A549 (cell line): Measurements from ENCODE around the gene TBCK. TPM values are rescaled to one million over a fixed set of nuclear protein-coding genes. Genes with fewer than 3 reads are reported as not detected.

Source experiments
- ATAC-seq, 2 experiments: fragments of 200-7000 bp in 1 of 2; fragments of >200 bp in 1 of 2; cut with Nextera tagmentation in 1 of 2; cut with Tn5 transposase in 1 of 2; 3 replicates each; pipeline versions ENCODE4 v1.8.0 to v1.9.1; 2018 to 2020; ENCODE audit warnings: mild to moderate bottlenecking in 1 of 2, moderate library complexity in 1 of 2
- CTCF ChIA-PET: fragments of 300-600 bp; sonication (Branson Sonifier 250); formaldehyde crosslinking; extraction: SDS; loops from one replicate; lab custom pipeline; 2021; ENCODE audit warnings: antibody characterized with exemption, inconsistent platforms; lab: Yijun Ruan, JAX
- POLR2A ChIA-PET: fragments of 350-600 bp; formaldehyde crosslinking; extraction: SDS; loops from one replicate; lab custom pipeline; 2021; ENCODE audit warnings: antibody characterized with exemption, inconsistent platforms; lab: Yijun Ruan, JAX
- DNase-seq, 2 experiments: peaks; one replicate each; pipeline versions ENCODE4 v3.0.0 to v3.0.0-alpha.2; 2011 to 2016; ENCODE audit warnings: low read depth in 1 of 2, low spot score in 1 of 2
- FAIRE-seq: peaks from 2 replicates; lab custom pipeline; 2011; peaks lifted over from hg19 to GRCh38; lab: Jason Lieb, UNC
- H3K27ac ChIP-seq, 2 experiments: fragments of >200 bp; sonication (Bioruptor Twin); formaldehyde crosslinking; 3 replicates each; pipeline ENCODE4 v1.5.1; 2016 to 2017
- H3K4me1 ChIP-seq: fragments of >200 bp; sonication (Bioruptor Twin); formaldehyde crosslinking; 3 replicates; pipeline ENCODE4 v1.6.1; 2016
- H3K4me2 ChIP-seq: fragments of >200 bp; sonication (Bioruptor Twin); formaldehyde crosslinking; 3 replicates; pipeline ENCODE4 v1.6.1; 2016
- H3K4me3 ChIP-seq: fragments of >200 bp; sonication (Bioruptor Twin); formaldehyde crosslinking; 3 replicates; pipeline ENCODE4 v1.5.1; 2016
- H3K9me3 ChIP-seq: fragments of >200 bp; sonication (Bioruptor Twin); formaldehyde crosslinking; 3 replicates; pipeline ENCODE4 v1.6.1; 2016
- BHLHE40 ChIP-seq: IDR thresholded peaks from 2 replicates; pipeline ENCODE4 v1.6.1; 2012; ENCODE audit warnings: low read depth, low read length, inconsistent platforms
- CBX8 ChIP-seq: fragments of 200-600 bp; sonication (generic); IDR thresholded peaks from 2 replicates; pipeline ENCODE4 v1.6.1; 2016
- CHD2 ChIP-seq: fragments of 150-350 bp; IDR thresholded peaks from 2 replicates; pipeline ENCODE4 v1.6.1; 2014; ENCODE audit warnings: low read length; ENCODE audit not compliant: partially characterized antibody
- EHF ChIP-seq: fragments of 250-450 bp; sonication (Bioruptor Pico); IDR thresholded peaks from 2 replicates; pipeline ENCODE4 v1.5.0; 2020; ENCODE audit warnings: mild to moderate bottlenecking
- ESRRA ChIP-seq: fragments of 150-350 bp; IDR thresholded peaks from 2 replicates; pipeline ENCODE4 v1.6.1; 2014; ENCODE audit warnings: mild to moderate bottlenecking, low read length, borderline replicate concordance
- FOXS1 ChIP-seq: fragments of 250-450 bp; sonication (Bioruptor Pico); IDR thresholded peaks from 2 replicates; pipeline ENCODE4 v1.5.0; 2020; ENCODE audit warnings: mild to moderate bottlenecking, moderate library complexity
- HDAC2 ChIP-seq: fragments of 200-600 bp; sonication (generic); IDR thresholded peaks from 2 replicates; pipeline ENCODE4 v1.6.1; 2016
- HOXA7 ChIP-seq: fragments of 250-450 bp; sonication (Bioruptor Pico); IDR thresholded peaks from 2 replicates; pipeline ENCODE4 v1.5.0; 2020; ENCODE audit warnings: mild to moderate bottlenecking, moderate library complexity
- MAFK ChIP-seq: fragments of 450-650 bp; IDR thresholded peaks from 2 replicates; pipeline ENCODE4 v1.6.1; 2014; ENCODE audit not compliant: partially characterized antibody
- NPAS2 ChIP-seq: fragments of 250-450 bp; sonication (Bioruptor Pico); IDR thresholded peaks from 2 replicates; pipeline ENCODE4 v1.8.0; 2022; ENCODE audit warnings: mild to moderate bottlenecking, moderate library complexity, borderline replicate concordance
- POLR2A ChIP-seq: IDR thresholded peaks from 2 replicates; pipeline ENCODE4 v1.6.1; 2012; ENCODE audit warnings: mild to moderate bottlenecking, low read length
- RAD21 ChIP-seq, 2 experiments: fragments of >200 bp in 1 of 2; sonication (Bioruptor Twin) in 1 of 2; formaldehyde crosslinking in 1 of 2; IDR thresholded peaks in 1 of 2; conservative IDR thresholded peaks in 1 of 2; 2 replicates in 1 of 2; 3 replicates in 1 of 2; pipeline ENCODE4 v1.6.1; 2012 to 2018; ENCODE audit warnings: inconsistent platforms in 1 of 2
- TFCP2L1 ChIP-seq: fragments of 250-450 bp; sonication (Bioruptor Pico); IDR thresholded peaks from 2 replicates; pipeline ENCODE4 v1.5.0; 2021; ENCODE audit warnings: mild to moderate bottlenecking
- ZC3H11A ChIP-seq: fragments of 450-650 bp; IDR thresholded peaks from 2 replicates; pipeline ENCODE4 v1.6.1; 2014; ENCODE audit warnings: antibody characterized with exemption, mild to moderate bottlenecking
- ZFP36 ChIP-seq: fragments of 450-650 bp; IDR thresholded peaks from 2 replicates; pipeline ENCODE4 v1.6.1; 2014; ENCODE audit warnings: borderline replicate concordance; ENCODE audit not compliant: partially characterized antibody
- ZSCAN20 ChIP-seq: fragments of 250-450 bp; sonication (Bioruptor Pico); IDR thresholded peaks from 2 replicates; pipeline ENCODE4 v1.8.0; 2022; ENCODE audit warnings: mild to moderate bottlenecking, moderate library complexity
- WGBS: methylation state at CpG from one replicate; pipeline ENCODE4 v1.1.6; 2017; ENCODE audit errors: missing lambda C conversion rate; 5-methylcytosine and 5-hydroxymethylcytosine counted together
- polyA plus RNA-seq, 4 experiments: library from polyadenylated mRNA; depleted of rRNA in 3 of 4; stranded (reverse); fragments of >200 nt; fragmentation: RNase III in 1 of 4; extraction: RNeasy Plus Mini Kit Qiagen cat#74134 plus additional on column Dnase treatment in 1 of 4; gene quantifications; 2 replicates in 3 of 4; 3 replicates in 1 of 4; pipeline ENCODE4 v1.2.3, GENCODE V29; 2011 to 2017
- TF ChIP-seq, protein P1 (sequence below): fragments of 250-450 bp; sonication (Bioruptor Pico); IDR thresholded peaks from 2 replicates; pipeline ENCODE4 v1.5.0; 2021; ENCODE audit warnings: mild to moderate bottlenecking, moderate library complexity, borderline replicate concordance
- TF ChIP-seq, protein P2 (sequence below): fragments of >200 bp; sonication (Bioruptor Twin); formaldehyde crosslinking; IDR thresholded peaks from 3 replicates; pipeline ENCODE4 v1.5.1; 2016
- TF ChIP-seq, protein P3 (sequence below): fragments of 450-650 bp; IDR thresholded peaks from 2 replicates; pipeline ENCODE4 v1.6.1; 2014; ENCODE audit warnings: antibody characterized with exemption
- TF ChIP-seq, protein P4 (sequence below): fragments of 200-600 bp; sonication (generic); IDR thresholded peaks from 2 replicates; pipeline ENCODE4 v1.6.1; 2016; ENCODE audit warnings: antibody characterized with exemption, mild to moderate bottlenecking, moderate library complexity
- TF ChIP-seq, protein P5 (sequence below): IDR thresholded peaks from 2 replicates; pipeline ENCODE4 v1.6.1; 2012

TBCK gene
- polyA plus RNA-seq, 2 of the 4 experiments (the other 2 are of a cell fraction), result 3.9 to 18.4 TPM

DNA sequence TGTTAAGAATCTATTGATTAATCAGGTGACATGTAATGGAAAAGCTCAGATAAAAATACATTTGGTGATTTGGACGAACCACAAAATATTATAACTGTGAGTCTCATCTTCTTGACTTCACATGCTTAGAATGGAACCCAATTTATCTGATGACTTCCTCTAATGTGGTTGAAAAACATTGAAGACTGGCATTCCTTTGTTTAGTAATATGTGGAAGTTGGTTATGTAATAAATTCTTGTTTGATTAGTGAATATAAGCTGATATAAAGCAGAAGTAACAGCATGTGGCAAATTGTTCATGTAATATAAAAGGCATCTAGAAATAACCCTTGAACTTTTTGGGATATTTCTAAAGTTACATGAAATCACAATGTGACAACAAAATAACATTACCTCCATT is 42.9 kb upstream of the TBCK start:
- 70% methylated on average over 1 of the region's 1 CpG for WGBS
- TF ChIP-seq HOXA7 (CRISPR knock-in tag), result no peak
- no peak for TF ChIP-seq ESRRA
- no peak for TF ChIP-seq TFCP2L1 (CRISPR knock-in tag)
- TF ChIP-seq POLR2A, result no peak
- TF ChIP-seq FOXS1 (CRISPR knock-in tag), result no peak
- no peak for TF ChIP-seq HDAC2
- TF ChIP-seq, protein P1, sequence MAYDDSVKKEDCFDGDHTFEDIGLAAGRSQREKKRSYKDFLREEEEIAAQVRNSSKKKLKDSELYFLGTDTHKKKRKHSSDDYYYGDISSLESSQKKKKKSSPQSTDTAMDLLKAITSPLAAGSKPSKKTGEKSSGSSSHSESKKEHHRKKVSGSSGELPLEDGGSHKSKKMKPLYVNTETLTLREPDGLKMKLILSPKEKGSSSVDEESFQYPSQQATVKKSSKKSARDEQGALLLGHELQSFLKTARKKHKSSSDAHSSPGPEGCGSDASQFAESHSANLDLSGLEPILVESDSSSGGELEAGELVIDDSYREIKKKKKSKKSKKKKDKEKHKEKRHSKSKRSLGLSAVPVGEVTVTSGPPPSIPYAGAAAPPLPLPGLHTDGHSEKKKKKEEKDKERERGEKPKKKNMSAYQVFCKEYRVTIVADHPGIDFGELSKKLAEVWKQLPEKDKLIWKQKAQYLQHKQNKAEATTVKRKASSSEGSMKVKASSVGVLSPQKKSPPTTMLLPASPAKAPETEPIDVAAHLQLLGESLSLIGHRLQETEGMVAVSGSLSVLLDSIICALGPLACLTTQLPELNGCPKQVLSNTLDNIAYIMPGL (CRISPR knock-in tag), result no peak
- no peak for TF ChIP-seq NPAS2 (CRISPR knock-in tag)
- TF ChIP-seq MAFK, result no peak
- TF ChIP-seq ZC3H11A, result no peak
- no peak for TF ChIP-seq RAD21 (conservative IDR thresholded peaks at IDR 0.05 in 1 of 2, IDR thresholded peaks at IDR 0.05 in 1 of 2)
- no peak for TF ChIP-seq CBX8
- TF ChIP-seq BHLHE40, result no peak
- no peak for TF ChIP-seq CHD2
- TF ChIP-seq ZFP36, result no peak
- no peak for TF ChIP-seq EHF (CRISPR knock-in tag)
- TF ChIP-seq, protein P2, sequence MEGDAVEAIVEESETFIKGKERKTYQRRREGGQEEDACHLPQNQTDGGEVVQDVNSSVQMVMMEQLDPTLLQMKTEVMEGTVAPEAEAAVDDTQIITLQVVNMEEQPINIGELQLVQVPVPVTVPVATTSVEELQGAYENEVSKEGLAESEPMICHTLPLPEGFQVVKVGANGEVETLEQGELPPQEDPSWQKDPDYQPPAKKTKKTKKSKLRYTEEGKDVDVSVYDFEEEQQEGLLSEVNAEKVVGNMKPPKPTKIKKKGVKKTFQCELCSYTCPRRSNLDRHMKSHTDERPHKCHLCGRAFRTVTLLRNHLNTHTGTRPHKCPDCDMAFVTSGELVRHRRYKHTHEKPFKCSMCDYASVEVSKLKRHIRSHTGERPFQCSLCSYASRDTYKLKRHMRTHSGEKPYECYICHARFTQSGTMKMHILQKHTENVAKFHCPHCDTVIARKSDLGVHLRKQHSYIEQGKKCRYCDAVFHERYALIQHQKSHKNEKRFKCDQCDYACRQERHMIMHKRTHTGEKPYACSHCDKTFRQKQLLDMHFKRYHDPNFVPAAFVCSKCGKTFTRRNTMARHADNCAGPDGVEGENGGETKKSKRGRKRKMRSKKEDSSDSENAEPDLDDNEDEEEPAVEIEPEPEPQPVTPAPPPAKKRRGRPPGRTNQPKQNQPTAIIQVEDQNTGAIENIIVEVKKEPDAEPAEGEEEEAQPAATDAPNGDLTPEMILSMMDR, result no peak
- TF ChIP-seq ZSCAN20, result no peak
- TF ChIP-seq, protein P3, sequence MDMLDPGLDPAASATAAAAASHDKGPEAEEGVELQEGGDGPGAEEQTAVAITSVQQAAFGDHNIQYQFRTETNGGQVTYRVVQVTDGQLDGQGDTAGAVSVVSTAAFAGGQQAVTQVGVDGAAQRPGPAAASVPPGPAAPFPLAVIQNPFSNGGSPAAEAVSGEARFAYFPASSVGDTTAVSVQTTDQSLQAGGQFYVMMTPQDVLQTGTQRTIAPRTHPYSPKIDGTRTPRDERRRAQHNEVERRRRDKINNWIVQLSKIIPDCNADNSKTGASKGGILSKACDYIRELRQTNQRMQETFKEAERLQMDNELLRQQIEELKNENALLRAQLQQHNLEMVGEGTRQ, result no peak
- DNase-seq (no peak), FAIRE-seq (no peak), ATAC-seq (no peak)
- no peak overlapping the region for H3K4me2 ChIP-seq
- H3K27ac ChIP-seq, result no peak overlapping the region
- H3K9me3 ChIP-seq, result no peaks in the 10 kb centered on the region
- no peaks in the 10 kb centered on the region for H3K4me1 ChIP-seq
- POLR2A ChIA-PET, result no interaction called here
- CTCF ChIA-PET, result interaction anchor here (0.6 kb wide), 1 partner anchor 21 kb away, joined by 3 read pairs; no protein-coding TSS in a partner anchor
- no peak overlapping the region for H3K4me3 ChIP-seq

DNA sequence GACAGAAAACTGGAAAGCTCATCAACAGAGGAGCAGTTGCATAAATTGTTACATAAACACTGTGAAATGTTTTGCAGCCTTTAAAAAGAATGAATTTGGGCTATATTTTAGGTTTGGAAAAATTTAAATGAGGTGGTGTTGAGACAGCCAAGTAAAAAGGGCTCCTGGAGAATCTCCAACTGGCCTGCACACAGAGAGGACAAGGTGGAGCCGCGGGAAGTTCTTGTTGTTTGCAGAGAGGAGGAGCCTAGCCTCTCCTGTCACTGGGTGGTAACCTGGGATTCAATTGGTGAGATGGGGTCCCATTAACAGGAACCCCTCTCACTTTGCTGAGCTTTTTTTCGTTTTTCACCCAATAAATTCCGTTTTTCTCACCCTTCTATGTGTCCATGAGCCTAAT is 39.2 kb upstream of the TBCK start:
- CTCF ChIA-PET, result no interaction called here
- Histone ChIP-seq H3K27ac (no peak overlapping the region), H3K9me3 (no peaks in the 10 kb centered on the region), H3K4me3 (no peak overlapping the region), H3K4me1 (no peaks in the 10 kb centered on the region), H3K4me2 (no peak overlapping the region)
- POLR2A ChIA-PET, result no interaction called here
- ATAC-seq, result no peak
- no peak for FAIRE-seq
- 60% methylated on average over 4 of the region's 4 CpGs for WGBS
- TF ChIP-seq, protein P4, sequence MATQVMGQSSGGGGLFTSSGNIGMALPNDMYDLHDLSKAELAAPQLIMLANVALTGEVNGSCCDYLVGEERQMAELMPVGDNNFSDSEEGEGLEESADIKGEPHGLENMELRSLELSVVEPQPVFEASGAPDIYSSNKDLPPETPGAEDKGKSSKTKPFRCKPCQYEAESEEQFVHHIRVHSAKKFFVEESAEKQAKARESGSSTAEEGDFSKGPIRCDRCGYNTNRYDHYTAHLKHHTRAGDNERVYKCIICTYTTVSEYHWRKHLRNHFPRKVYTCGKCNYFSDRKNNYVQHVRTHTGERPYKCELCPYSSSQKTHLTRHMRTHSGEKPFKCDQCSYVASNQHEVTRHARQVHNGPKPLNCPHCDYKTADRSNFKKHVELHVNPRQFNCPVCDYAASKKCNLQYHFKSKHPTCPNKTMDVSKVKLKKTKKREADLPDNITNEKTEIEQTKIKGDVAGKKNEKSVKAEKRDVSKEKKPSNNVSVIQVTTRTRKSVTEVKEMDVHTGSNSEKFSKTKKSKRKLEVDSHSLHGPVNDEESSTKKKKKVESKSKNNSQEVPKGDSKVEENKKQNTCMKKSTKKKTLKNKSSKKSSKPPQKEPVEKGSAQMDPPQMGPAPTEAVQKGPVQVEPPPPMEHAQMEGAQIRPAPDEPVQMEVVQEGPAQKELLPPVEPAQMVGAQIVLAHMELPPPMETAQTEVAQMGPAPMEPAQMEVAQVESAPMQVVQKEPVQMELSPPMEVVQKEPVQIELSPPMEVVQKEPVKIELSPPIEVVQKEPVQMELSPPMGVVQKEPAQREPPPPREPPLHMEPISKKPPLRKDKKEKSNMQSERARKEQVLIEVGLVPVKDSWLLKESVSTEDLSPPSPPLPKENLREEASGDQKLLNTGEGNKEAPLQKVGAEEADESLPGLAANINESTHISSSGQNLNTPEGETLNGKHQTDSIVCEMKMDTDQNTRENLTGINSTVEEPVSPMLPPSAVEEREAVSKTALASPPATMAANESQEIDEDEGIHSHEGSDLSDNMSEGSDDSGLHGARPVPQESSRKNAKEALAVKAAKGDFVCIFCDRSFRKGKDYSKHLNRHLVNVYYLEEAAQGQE, result no peak
- TF ChIP-seq, protein P5, sequence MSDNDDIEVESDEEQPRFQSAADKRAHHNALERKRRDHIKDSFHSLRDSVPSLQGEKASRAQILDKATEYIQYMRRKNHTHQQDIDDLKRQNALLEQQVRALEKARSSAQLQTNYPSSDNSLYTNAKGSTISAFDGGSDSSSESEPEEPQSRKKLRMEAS, result no peak
- TF ChIP-seq, protein P3, result no peak
- TF ChIP-seq RAD21 (conservative IDR thresholded peaks at IDR 0.05 in 1 of 2, IDR thresholded peaks at IDR 0.05 in 1 of 2), result no peak
- no peak for DNase-seq
